GM12801 (cell line): ENCODE results near the gene SRGAP1.

Experiments used
- CTCF ChIP-seq: IDR thresholded peaks from one replicate; pipeline ENCODE4 v1.5.1; 2011; ENCODE audit warnings: control low read depth; ENCODE audit not compliant: insufficient read length; ENCODE audit errors: extremely low read depth

SRGAP1 gene

GRCh38 chr12:63844391-63845341, at the start of gene SRGAP1:
TSS of gene SRGAP1 (plus strand) at chr12:63844700. CDS start at chr12:63844817, 117 bp downstream.
- TF ChIP-seq CTCF = no peak

GRCh38 chr12:63795032-63795687, 49.3 kb upstream of the SRGAP1 start:
- no peak for TF ChIP-seq CTCF

- TF ChIP-seq CTCF = no peak
Observed at GRCh38 chr12:63795944-63796343, 48.6 kb upstream of the SRGAP1 start.

- TF ChIP-seq CTCF = no peak
Observed at GRCh38 chr12:63802012-63802608, 42.4 kb upstream of the SRGAP1 start.

- TF ChIP-seq CTCF = no peak
Observed at GRCh38 chr12:63804746-63805145, 39.8 kb upstream of the SRGAP1 start.

GRCh38 chr12:63805704-63806672, 38.5 kb upstream of the SRGAP1 start:
- no peak for TF ChIP-seq CTCF

- TF ChIP-seq CTCF = no peak
Observed at GRCh38 chr12:63808631-63809030, 35.9 kb upstream of the SRGAP1 start.
